ENCODE measurements around the gene EPB41L4A.

- TF ChIP-seq, protein P1, sequence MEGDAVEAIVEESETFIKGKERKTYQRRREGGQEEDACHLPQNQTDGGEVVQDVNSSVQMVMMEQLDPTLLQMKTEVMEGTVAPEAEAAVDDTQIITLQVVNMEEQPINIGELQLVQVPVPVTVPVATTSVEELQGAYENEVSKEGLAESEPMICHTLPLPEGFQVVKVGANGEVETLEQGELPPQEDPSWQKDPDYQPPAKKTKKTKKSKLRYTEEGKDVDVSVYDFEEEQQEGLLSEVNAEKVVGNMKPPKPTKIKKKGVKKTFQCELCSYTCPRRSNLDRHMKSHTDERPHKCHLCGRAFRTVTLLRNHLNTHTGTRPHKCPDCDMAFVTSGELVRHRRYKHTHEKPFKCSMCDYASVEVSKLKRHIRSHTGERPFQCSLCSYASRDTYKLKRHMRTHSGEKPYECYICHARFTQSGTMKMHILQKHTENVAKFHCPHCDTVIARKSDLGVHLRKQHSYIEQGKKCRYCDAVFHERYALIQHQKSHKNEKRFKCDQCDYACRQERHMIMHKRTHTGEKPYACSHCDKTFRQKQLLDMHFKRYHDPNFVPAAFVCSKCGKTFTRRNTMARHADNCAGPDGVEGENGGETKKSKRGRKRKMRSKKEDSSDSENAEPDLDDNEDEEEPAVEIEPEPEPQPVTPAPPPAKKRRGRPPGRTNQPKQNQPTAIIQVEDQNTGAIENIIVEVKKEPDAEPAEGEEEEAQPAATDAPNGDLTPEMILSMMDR (IDR thresholded peaks at IDR 0.05; ENCODE audit: low read depth, low read length, poor library complexity, severe bottlenecking), result no peak
- TF ChIP-seq EZH2phosphoT487 (IDR thresholded peaks at IDR 0.05; ENCODE audit: borderline replicate concordance, low read length), result no peak
Measured at GRCh38 chr5:112279082-112279481, 140.0 kb downstream of the EPB41L4A start.

Data from DOHH2 (cell line).